ENCODE measurements around the gene C1orf21. TPM values are rescaled to one million over a fixed set of nuclear protein-coding genes. Genes with fewer than 3 reads are reported as not detected.
A peak's percentile ranks its signal among the peaks of the same experiment; 100 is the strongest.

C1orf21 gene
- polyA plus RNA-seq, 1 donor (not counting 4 experiments of a cell fraction or from before 2014, with no cell fraction given), result 44.3 TPM

GRCh38 chr1:184590163-184590750 lies 203.4 kb downstream of the C1orf21 start:
- Histone ChIP-seq H3K27ac (ENCODE audit: control insufficient read depth, insufficient read depth, low read length) (no peak overlapping the region), H3K36me3 (ENCODE audit: control insufficient read depth in 2 of 2, extremely low read depth in 1 of 2, insufficient read depth in 2 of 2, low read length in 2 of 2) (no peaks in the 10 kb centered on the region), H3K9ac (ENCODE audit: control insufficient read depth, extremely low read depth, insufficient read depth, low read length) (no peak overlapping the region), H3K4me2 (ENCODE audit: control insufficient read depth, extremely low read depth, insufficient read depth, low read depth, low read length) (peak overlapping the region; percentile 7), H2AFZ (ENCODE audit: control insufficient read depth, low read length) (no peak overlapping the region), H3K9me1 (ENCODE audit: control insufficient read depth, extremely low read depth, insufficient read depth, low read length) (no peaks in the 10 kb centered on the region), H3K27me3 (ENCODE audit: control insufficient read depth, extremely low read depth, insufficient read depth, low read length) (no peaks in the 10 kb centered on the region), H4K20me1 (ENCODE audit: control insufficient read depth, extremely low read depth, insufficient read depth, low read length) (no peaks in the 10 kb centered on the region), H3K9me3 (ENCODE audit: control insufficient read depth, low read depth, low read length) (no peaks in the 10 kb centered on the region), H3K4me1 (ENCODE audit: control insufficient read depth, extremely low read depth, insufficient read depth, low read length) (peaks cover 10% of the 10 kb centered on the region), H3K79me2 (ENCODE audit: control insufficient read depth, insufficient read depth, low read length) (no peaks in the 10 kb centered on the region), H3K4me3 (ENCODE audit: control insufficient read depth in 2 of 3, extremely low read depth in 1 of 3, insufficient read depth in 2 of 3, low read depth in 1 of 3, low read length in 3 of 3) (no peak overlapping the region)
- no peak for TF ChIP-seq CTCF (optimal IDR thresholded peaks at IDR 0.05 in 1 of 3, IDR thresholded peaks at IDR 0.05 in 1 of 3, conservative IDR thresholded peaks at IDR 0.05 in 1 of 3; ENCODE audit: extremely low read depth in 1 of 3, insufficient read depth in 2 of 3, low read length in 3 of 3)
- no peak for TF ChIP-seq EZH2 (IDR thresholded peaks at IDR 0.05; ENCODE audit: low read length)
- peak; percentile 26 for FAIRE-seq
- dilution Hi-C loops (cut with MboI; ENCODE audit: extremely low pct_ligation_motif_present, low sequenced_read_pairs), result no loop called here
- DNase-seq (ENCODE audit: low read depth, low spot score), result no peak

GRCh38 chr1:184593597-184593996 lies 206.8 kb downstream of the C1orf21 start:
- no peak overlapping the region for H2AFZ ChIP-seq (ENCODE audit: control insufficient read depth, low read length)
- H3K4me3 ChIP-seq (ENCODE audit: control insufficient read depth in 2 of 3, extremely low read depth in 1 of 3, insufficient read depth in 2 of 3, low read depth in 1 of 3, low read length in 3 of 3), result no peak overlapping the region
- H3K36me3 ChIP-seq (ENCODE audit: control insufficient read depth in 2 of 2, extremely low read depth in 1 of 2, insufficient read depth in 2 of 2, low read length in 2 of 2), result no peaks in the 10 kb centered on the region
- FAIRE-seq (no peak), DNase-seq (ENCODE audit: low read depth, low spot score) (no peak)
- peaks cover 16% of the 10 kb centered on the region for H3K4me1 ChIP-seq (ENCODE audit: control insufficient read depth, extremely low read depth, insufficient read depth, low read length)
- H3K79me2 ChIP-seq (ENCODE audit: control insufficient read depth, insufficient read depth, low read length), result no peaks in the 10 kb centered on the region
- no peaks in the 10 kb centered on the region for H3K9me1 ChIP-seq (ENCODE audit: control insufficient read depth, extremely low read depth, insufficient read depth, low read length)
- H4K20me1 ChIP-seq (ENCODE audit: control insufficient read depth, extremely low read depth, insufficient read depth, low read length), result no peaks in the 10 kb centered on the region
- no peaks in the 10 kb centered on the region for H3K27me3 ChIP-seq (ENCODE audit: control insufficient read depth, extremely low read depth, insufficient read depth, low read length)
- H3K4me2 ChIP-seq (ENCODE audit: control insufficient read depth, extremely low read depth, insufficient read depth, low read depth, low read length), result no peak overlapping the region
- H3K9me3 ChIP-seq (ENCODE audit: control insufficient read depth, low read depth, low read length), result no peaks in the 10 kb centered on the region
- dilution Hi-C loops (cut with MboI; ENCODE audit: extremely low pct_ligation_motif_present, low sequenced_read_pairs), result no loop called here
- TF ChIP-seq EZH2 (IDR thresholded peaks at IDR 0.05; ENCODE audit: low read length), result no peak
- TF ChIP-seq CTCF (optimal IDR thresholded peaks at IDR 0.05 in 1 of 3, IDR thresholded peaks at IDR 0.05 in 1 of 3, conservative IDR thresholded peaks at IDR 0.05 in 1 of 3; ENCODE audit: extremely low read depth in 1 of 3, insufficient read depth in 2 of 3, low read length in 3 of 3), result no peak
- H3K9ac ChIP-seq (ENCODE audit: control insufficient read depth, extremely low read depth, insufficient read depth, low read length), result no peak overlapping the region
- no peak overlapping the region for H3K27ac ChIP-seq (ENCODE audit: control insufficient read depth, insufficient read depth, low read length)
